K562 (cell line): Measurements from ENCODE around the gene RPN1. TPM values are rescaled to one million over a fixed set of nuclear protein-coding genes. Genes with fewer than 3 reads are reported as not detected.

Experiments
- ATAC-seq: fragments of 200-7000 bp; cut with Tn5 transposase; 3 replicates; pipeline ENCODE4 v1.9.1; 2020; ENCODE audit warnings: moderate library complexity
- BruUV-seq: library from RNA; stranded (reverse); fragments of 400-500 nt; replicated peaks from 2 replicates; lab custom pipeline; 2021; lab: Mats Ljungman, UMichigan
- CTCF ChIA-PET: fragments of 300-600 bp; formaldehyde crosslinking; extraction: SDS; loops from one replicate; lab custom pipeline; 2021; ENCODE audit warnings: low intra/inter-chr PET ratio; lab: Yijun Ruan, JAX
- POLR2A ChIA-PET: fragments of 300-600, 350-650 bp; sonication (Branson Sonifier 250); formaldehyde crosslinking; extraction: SDS; loops from one replicate; lab custom pipeline; 2021; ENCODE audit warnings: antibody characterized with exemption, inconsistent platforms; lab: Yijun Ruan, JAX
- DNase-seq, 4 experiments: peaks; one replicate each; pipeline versions ENCODE4 v3.0.0 to v3.0.0-alpha.2; 2011 to 2018; ENCODE audit warnings: low spot score in 3 of 4, mixed read lengths in 3 of 4; ENCODE audit errors: extremely low read depth in 1 of 4
- FAIRE-seq: peaks from 2 replicates; lab custom pipeline; 2011; peaks lifted over from hg19 to GRCh38; lab: Jason Lieb, UNC
- H2AFZ ChIP-seq: 2 replicates; pipeline ENCODE4 v1.6.0; 2011; ENCODE audit warnings: low read depth, low read length, control low read depth, inconsistent platforms
- H3K27ac ChIP-seq: fragments of 200-600 bp; 3 replicates; pipeline ENCODE4 v1.8.0; 2011; ENCODE audit warnings: low read depth, mild to moderate bottlenecking, control low read depth, inconsistent platforms, low read length, moderate library complexity, mixed read lengths; ENCODE audit errors: extremely low read depth
- H3K27me3 ChIP-seq, 2 experiments: fragments of 300-600 bp in 1 of 2; 2 replicates in 1 of 2; 3 replicates in 1 of 2; pipeline versions ENCODE4 v1.6.0 to v1.8.0; 2011; ENCODE audit warnings: inconsistent platforms in 2 of 2, low read length in 2 of 2, mild to moderate bottlenecking in 1 of 2, mixed read lengths in 1 of 2, moderate library complexity in 1 of 2; ENCODE audit not compliant: control insufficient read depth in 2 of 2, insufficient read depth in 2 of 2
- H3K36me3 ChIP-seq: fragments of 300-600 bp; 3 replicates; pipeline ENCODE4 v1.8.0; 2011; ENCODE audit warnings: mild to moderate bottlenecking, low read length, inconsistent platforms; ENCODE audit not compliant: control insufficient read depth, insufficient read depth
- H3K4me1 ChIP-seq, 2 experiments: fragments of 200-600 bp in 1 of 2; replicated peaks in 1 of 2; 2 replicates in 1 of 2; 3 replicates in 1 of 2; pipeline versions ENCODE4 v1.5.1 to v1.8.0; 2011; ENCODE audit warnings: inconsistent platforms in 2 of 2, low read length in 2 of 2, mild to moderate bottlenecking in 1 of 2, mixed read lengths in 1 of 2, moderate library complexity in 1 of 2; ENCODE audit not compliant: control insufficient read depth in 2 of 2, insufficient read depth in 2 of 2
- H3K4me2 ChIP-seq: 2 replicates; pipeline ENCODE4 v1.6.1; 2011; ENCODE audit warnings: low read length, control low read depth, inconsistent platforms, mixed read lengths; ENCODE audit not compliant: insufficient read depth
- H3K4me3 ChIP-seq: fragments of 200-600 bp; sonication (generic), shearing (Covaris generic); 2 replicates; pipeline ENCODE4 v1.5.1; 2016; ENCODE audit warnings: control low read depth, inconsistent platforms
- H3K79me2 ChIP-seq: fragments of 200-600 bp; 3 replicates; pipeline ENCODE4 v1.8.0; 2011; ENCODE audit warnings: low read length, inconsistent platforms; ENCODE audit not compliant: control insufficient read depth, insufficient read depth
- H3K9ac ChIP-seq, 2 experiments: 2 replicates each; pipeline versions ENCODE4 v1.6.0 to v1.6.1; 2011; ENCODE audit warnings: low read depth in 2 of 2, low read length in 2 of 2, control low read depth in 1 of 2, inconsistent platforms in 1 of 2, mild to moderate bottlenecking in 1 of 2, mixed read lengths in 1 of 2; ENCODE audit not compliant: insufficient read depth in 1 of 2
- H3K9me1 ChIP-seq: one replicate; pipeline ENCODE4 v1.6.0; 2011; ENCODE audit warnings: inconsistent platforms, mild to moderate bottlenecking, low read length, moderate library complexity; ENCODE audit not compliant: control insufficient read depth, insufficient read depth
- H3K9me3 ChIP-seq: replicated peaks from 2 replicates; pipeline ENCODE4 v1.5.1; 2011; ENCODE audit warnings: low read depth, low read length, inconsistent platforms; ENCODE audit not compliant: control insufficient read depth, insufficient read depth
- H4K20me1 ChIP-seq: replicated peaks from 2 replicates; pipeline ENCODE4 v1.6.1; 2011; ENCODE audit warnings: low read length, inconsistent platforms, mixed read lengths; ENCODE audit not compliant: control insufficient read depth, insufficient read depth
- ARHGAP35 ChIP-seq: fragments of 450-650 bp; IDR thresholded peaks from 2 replicates; pipeline ENCODE4 v1.6.1; 2018; ENCODE audit not compliant: partially characterized antibody
- ARID4B ChIP-seq: sonication (generic); formaldehyde crosslinking; IDR thresholded peaks from 2 replicates; pipeline ENCODE4 v1.8.0; 2022; ENCODE audit warnings: mild to moderate bottlenecking, missing genetic modification reagents
- BMI1 ChIP-seq: fragments of 150-350 bp; IDR thresholded peaks from 2 replicates; pipeline ENCODE4 v1.6.1; 2014; ENCODE audit warnings: low read length
- CHAMP1 ChIP-seq: fragments of 450-650 bp; IDR thresholded peaks from 2 replicates; pipeline ENCODE4 v1.6.1; 2016; ENCODE audit warnings: mild to moderate bottlenecking
- CHCHD3 ChIP-seq: fragments of 250-450 bp; sonication (Bioruptor Pico); IDR thresholded peaks from 2 replicates; pipeline ENCODE4 v2.1.2; 2022; ENCODE audit warnings: mild to moderate bottlenecking
- KDM1A ChIP-seq, 2 experiments: fragments of 450-650 bp; IDR thresholded peaks; 2 replicates each; pipeline ENCODE4 v1.6.1; 2016; ENCODE audit warnings: mild to moderate bottlenecking in 2 of 2
- MCM3 ChIP-seq: fragments of 450-650 bp; IDR thresholded peaks from 2 replicates; pipeline ENCODE4 v1.6.1; 2016
- PKNOX1 ChIP-seq: fragments of 450-650 bp; IDR thresholded peaks from 2 replicates; pipeline ENCODE4 v1.6.1; 2016
- POLR2H ChIP-seq: IDR thresholded peaks from 2 replicates; pipeline ENCODE4 v1.6.1; 2016; ENCODE audit warnings: missing genetic modification characterization, low read depth, mild to moderate bottlenecking, control low read depth, missing compliant biosample characterization, moderate library complexity
- POLR3A ChIP-seq: IDR thresholded peaks from 2 replicates; pipeline ENCODE4 v1.6.1; 2011; ENCODE audit warnings: borderline replicate concordance, mild to moderate bottlenecking, moderate library complexity; ENCODE audit not compliant: insufficient read length, insufficient read depth; ENCODE audit errors: extremely low read depth
- PPARD ChIP-seq: fragments of 250-450 bp; sonication (Bioruptor Pico); IDR thresholded peaks from 2 replicates; pipeline ENCODE4 v1.8.0; 2022; ENCODE audit warnings: inconsistent platforms, mild to moderate bottlenecking, moderate library complexity
- RBM14 ChIP-seq: fragments of 200-400 bp; formaldehyde crosslinking; IDR thresholded peaks from 2 replicates; pipeline ENCODE4 v1.6.1; 2018; ENCODE audit warnings: low read depth, mild to moderate bottlenecking, low read length, moderate library complexity, borderline replicate concordance; ENCODE audit not compliant: insufficient read depth
- SMC3 ChIP-seq: conservative IDR thresholded peaks from 2 replicates; pipeline ENCODE4 v1.6.1; 2011; ENCODE audit warnings: low read depth, low read length, improper control_type of control experiment; ENCODE audit not compliant: insufficient read depth
- SPI1 ChIP-seq: IDR thresholded peaks from 2 replicates; pipeline ENCODE4 v1.6.1; 2011; ENCODE audit warnings: low read depth, low read length, control low read depth, borderline replicate concordance
- ZKSCAN1 ChIP-seq: fragments of 150-350 bp; IDR thresholded peaks from 2 replicates; pipeline ENCODE4 v1.6.1; 2016; ENCODE audit warnings: low read depth, low read length
- ZNF695 ChIP-seq: fragments of 450-650 bp; formaldehyde crosslinking; IDR thresholded peaks from 2 replicates; pipeline ENCODE4 v1.4.0; 2020; ENCODE audit warnings: mild to moderate bottlenecking, moderate library complexity
- WGBS: fragments of 100-300 bp; shearing (Covaris generic); methylation state at CpG from one replicate; pipeline ENCODE4 v1.1.6; 2016; ENCODE audit warnings: low coverage, mixed read lengths; ENCODE audit not compliant: insufficient coverage; ENCODE audit errors: missing lambda C conversion rate; 5-methylcytosine and 5-hydroxymethylcytosine counted together
- in situ Hi-C: fragments of 300-500 bp; cut with MboI; formaldehyde crosslinking; loops from 4 replicates; pipeline ENCODE4 v1.15.0; 2018; ENCODE audit warnings: inconsistent platforms, mixed read lengths
- intact Hi-C: fragments of 100-400 bp; cut with micrococcal nuclease; formaldehyde crosslinking; loops from 2 replicates; pipeline ENCODE4 v1.14.2; 2022
- polyA plus RNA-seq, 8 experiments: library from polyadenylated mRNA; depleted of rRNA in 4 of 8; stranded (reverse) in 5 of 8; unstranded in 3 of 8; fragments of >200 nt; fragmentation: Nextera tagmentation in 2 of 8; fragmentation: Illumina TruSeq in 1 of 8; extraction: Ambion mirVana in 2 of 8; extraction: Trizol in 1 of 8; gene quantifications; 2 replicates each; pipeline versions ENCODE4 v1.2.1 to v1.2.3, GENCODE V29; 2011 to 2014; ENCODE audit warnings: inconsistent platforms in 1 of 8, missing spikeins in 1 of 8
- total RNA-seq, 7 experiments: library from RNA; depleted of rRNA in 6 of 7; stranded (reverse); fragments of >200 nt in 6 of 7; fragmentation: Illumina TruSeq in 2 of 7; extraction: Trizol in 2 of 7; gene quantifications; 2 replicates each; pipeline versions ENCODE4 v1.2.1 to v1.2.3, GENCODE V29; 2011 to 2021; ENCODE audit warnings: low replicate concordance in 1 of 7

RPN1 gene
- total and polyA plus RNA-seq, 9 of the 15 experiments (the other 6 are each of a cell fraction or from before 2014, with no cell fraction given): 39.5 to 300 (median 148) TPM

- no peaks in the 10 kb centered on the region for H3K9me3 ChIP-seq
- no peak overlapping the region for H3K27ac ChIP-seq
- peak; percentile 54 for FAIRE-seq
- TF ChIP-seq PKNOX1: 0 out of 2 replicates have a peak, but pooled peaks have one; percentile 22
- TF ChIP-seq ZNF695 (CRISPR knock-in tag): no peak
- TF ChIP-seq SMC3: no peak
- no peak for TF ChIP-seq ARHGAP35
- no peak for TF ChIP-seq POLR3A
- TF ChIP-seq KDM1A (IDR thresholded peaks at IDR 0.05): peak; percentile 78 to 92
- TF ChIP-seq ZKSCAN1: no peak
- TF ChIP-seq POLR2H: no peak
- no peak for TF ChIP-seq RBM14
- TF ChIP-seq CHAMP1: no peak
- TF ChIP-seq PPARD (CRISPR knock-in tag): no peak
- no peak for TF ChIP-seq ARID4B (CRISPR knock-in tag)
- no peak for TF ChIP-seq CHCHD3 (CRISPR knock-in tag)
- no peak for TF ChIP-seq SPI1
- TF ChIP-seq BMI1: no peak
- no peak for TF ChIP-seq MCM3
Observed at GRCh38 chr3:128572644-128573105, 77.9 kb downstream of the RPN1 start.

More at GRCh38 chr3:128572644-128573105, 77.9 kb downstream of the RPN1 start:
- 0 out of 2 replicates have a peak overlapping the region, but pooled peaks have one; percentile 80 for H2AFZ ChIP-seq
- no peaks in the 10 kb centered on the region for H3K27me3 ChIP-seq
- no TSS peak for BruUV-seq
- ATAC-seq: peak; percentile 74
- WGBS: 35% methylated on average over 5 of the region's 5 CpGs
- H3K9me1 ChIP-seq: no peaks in the 10 kb centered on the region
- POLR2A ChIA-PET: interaction anchor here (0.6 to 1.7 kb wide), 4 partner anchors 12 to 148 kb away, joined by 3 to 4 read pairs (median 3); no protein-coding TSS in a partner anchor
- H3K4me3 ChIP-seq: no peak overlapping the region
- peak overlapping the region in 1 of 2 experiments; percentile 13; a peak in 1 of 4 replicates for H3K9ac ChIP-seq
- DNase-seq: peak; percentile 29 to 49 (median 41)
- CTCF ChIA-PET: no interaction called here
- in situ Hi-C loops (no loop called here), intact Hi-C loops (no loop called here)
- no peaks in the 10 kb centered on the region for H3K36me3 ChIP-seq
- H4K20me1 ChIP-seq: no peaks in the 10 kb centered on the region
- peaks cover 17 to 36% of the 10 kb centered on the region in 2 experiments; a peak in 4 of 5 replicates for H3K4me1 ChIP-seq
- H3K79me2 ChIP-seq: no peaks in the 10 kb centered on the region
- no peak overlapping the region for H3K4me2 ChIP-seq
